Stimulated activated CD4-positive, alpha-beta T cell treated with anti-CD3 and anti-CD28 coated beads, Interleukin-15, amount 100 ng/mL, for 24 hours (primary cell): Measurements from ENCODE around the gene STK32C.

Experiments used
- DNase-seq: peaks from one replicate; pipeline ENCODE4 v3.0.0-alpha.2; 2020

STK32C gene

DNA sequence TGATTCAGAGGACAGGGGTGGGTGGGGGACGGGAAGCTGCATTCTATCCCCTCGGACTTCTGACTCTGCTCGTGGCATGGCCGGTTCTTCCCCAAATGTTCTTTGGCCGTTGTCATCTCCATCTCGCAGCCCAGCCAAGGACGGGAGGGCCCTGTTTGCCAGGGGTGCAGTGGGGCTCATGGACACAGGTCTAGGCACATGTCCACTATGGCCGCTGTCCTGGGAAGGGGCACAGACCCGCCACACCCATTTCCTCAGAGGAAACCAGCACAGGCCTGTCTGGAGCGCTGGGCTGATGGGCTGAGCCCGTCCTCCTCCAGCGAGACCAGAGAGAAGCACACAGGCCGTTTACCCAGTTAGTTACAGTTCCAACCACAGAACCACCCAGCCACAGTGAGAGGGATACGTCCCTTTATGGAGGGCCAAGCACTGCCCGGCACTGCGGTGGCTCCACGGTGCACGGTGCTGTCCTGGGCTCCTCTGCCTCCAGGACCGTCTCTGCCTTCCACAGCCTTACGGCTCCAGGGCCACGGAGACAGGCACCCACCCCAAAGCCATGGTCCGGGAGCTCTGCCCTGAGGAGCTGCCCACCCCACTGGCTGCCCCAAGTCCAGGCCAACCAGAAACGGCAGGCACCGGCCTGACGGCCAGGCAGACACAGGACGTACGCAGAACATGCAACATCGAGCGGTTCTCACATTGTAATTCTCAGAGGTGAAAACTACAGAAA lies 100.8 kb downstream of the STK32C start:
- DNase-seq: no peak

DNA sequence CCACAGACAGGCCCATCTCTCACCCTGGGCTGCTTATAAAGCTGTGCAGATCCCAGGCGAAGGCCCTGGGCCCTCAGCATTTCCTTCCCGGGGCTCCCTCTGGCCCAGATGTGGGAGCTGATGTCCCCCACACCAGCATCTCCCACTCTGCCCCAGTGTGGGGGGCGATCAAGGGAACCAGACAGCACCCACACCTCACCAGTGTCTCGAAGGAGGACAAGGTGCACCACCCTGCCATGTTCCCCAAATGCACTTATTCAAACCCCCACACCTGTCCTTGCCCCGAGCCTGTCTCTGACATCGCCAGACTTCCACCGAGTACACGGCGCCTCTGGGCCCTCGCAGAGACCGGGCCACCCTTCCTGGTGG lies 101.4 kb downstream of the STK32C start:
- no peak for DNase-seq

DNA sequence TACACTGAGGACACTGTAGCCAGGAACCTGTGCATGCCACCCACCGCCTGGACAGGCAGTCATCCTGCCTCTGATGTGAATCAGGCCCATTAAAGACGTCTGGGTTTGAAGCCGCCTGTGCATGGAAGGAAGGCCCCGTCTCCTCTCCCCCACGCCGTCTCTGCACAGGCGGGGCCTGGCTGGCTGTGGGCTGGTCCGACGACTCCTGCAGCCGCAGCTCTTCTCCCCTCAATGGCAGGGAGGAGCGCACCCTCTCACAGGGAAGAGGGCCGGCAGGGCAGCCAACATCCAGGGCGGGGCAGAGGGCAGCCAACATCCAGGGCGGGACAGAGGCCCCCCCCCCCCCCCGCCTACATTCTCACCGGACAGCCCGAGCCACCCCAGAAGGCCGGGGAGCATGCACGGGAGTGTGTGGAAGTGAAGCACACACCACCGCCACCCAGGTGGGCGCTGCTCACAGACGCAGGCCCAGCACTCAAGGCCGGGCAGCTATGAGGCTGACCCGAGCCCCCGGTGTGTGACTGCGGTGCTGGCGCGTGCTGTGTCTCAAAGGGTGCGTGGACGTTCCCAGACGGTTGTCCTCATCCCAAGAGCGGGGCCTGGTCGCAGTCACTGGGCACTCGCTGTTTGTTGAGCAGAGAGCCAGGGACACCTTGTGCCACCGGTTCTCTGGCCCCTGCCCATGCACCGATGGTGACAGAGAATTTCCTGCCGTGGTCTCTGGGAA lies 101.9 kb downstream of the STK32C start:
- no peak for DNase-seq

DNA sequence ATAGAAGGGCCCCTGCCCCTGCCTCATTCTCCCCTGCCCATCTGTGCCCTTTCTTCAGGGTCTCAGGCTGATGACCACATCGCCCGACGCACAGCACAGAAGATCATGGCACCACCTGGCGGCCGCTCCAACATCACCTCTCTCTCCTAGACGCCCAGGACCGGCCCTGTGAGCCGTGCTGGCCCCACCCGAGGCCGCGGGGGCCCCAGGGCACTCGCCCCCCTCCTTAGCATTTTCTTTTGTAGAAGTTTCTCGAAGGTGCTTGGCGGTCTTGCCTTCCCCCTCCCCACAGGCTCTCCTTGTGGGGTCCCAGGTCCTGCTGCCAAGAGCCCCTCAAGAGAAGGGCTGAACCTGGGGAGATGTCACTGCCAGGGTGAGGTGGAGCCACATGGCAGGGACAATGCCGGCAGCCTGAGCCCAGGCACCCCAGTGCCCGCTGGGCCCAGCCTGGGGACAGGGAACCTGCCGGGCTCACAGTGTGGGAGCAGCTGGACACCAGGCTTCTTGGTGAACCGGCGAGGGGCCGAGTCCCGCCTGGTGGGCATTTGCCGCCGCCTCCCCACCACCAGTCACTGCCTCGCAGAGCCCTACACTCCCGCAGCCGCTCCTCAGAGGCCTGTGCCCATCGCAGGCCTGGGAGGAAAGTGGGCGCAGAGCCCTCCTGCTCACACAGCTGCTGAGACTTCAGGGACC lies 102.8 kb downstream of the STK32C start:
- no peak for DNase-seq

DNA sequence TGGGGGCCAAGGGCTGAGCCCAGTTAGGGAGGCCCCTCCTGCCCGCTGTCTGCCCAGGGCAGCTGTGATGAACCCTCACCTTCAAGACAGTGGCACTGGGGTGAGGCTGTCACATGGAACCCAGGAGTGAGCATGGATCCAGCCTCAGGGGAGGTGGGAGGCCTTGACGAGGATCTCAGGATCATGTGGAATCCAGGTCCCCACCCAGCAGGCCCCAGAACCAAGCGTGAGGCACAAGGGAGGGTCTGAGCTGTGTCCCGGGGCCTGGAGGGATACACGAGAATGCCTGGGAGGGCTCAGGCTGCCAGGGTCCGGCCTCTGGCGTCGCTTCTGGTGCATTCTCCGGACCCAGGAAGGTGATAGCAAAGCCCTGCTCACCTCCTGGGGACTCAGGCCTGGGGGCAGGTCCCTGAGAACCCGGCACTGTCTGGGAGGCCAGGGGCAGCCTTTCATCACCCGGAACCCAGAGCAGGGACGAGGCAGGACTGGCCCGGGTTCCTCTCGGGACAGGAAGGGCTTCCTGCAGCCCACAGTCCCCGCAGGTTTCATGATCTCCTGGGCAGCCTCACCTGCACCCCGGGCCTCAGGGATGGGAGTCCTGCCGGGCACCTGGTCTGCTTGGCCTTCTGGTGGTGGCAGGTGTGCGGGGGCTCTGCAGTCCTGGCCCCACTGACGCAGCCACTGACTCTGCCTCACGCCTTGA lies 103.5 kb downstream of the STK32C start:
- DNase-seq: no peak

DNA sequence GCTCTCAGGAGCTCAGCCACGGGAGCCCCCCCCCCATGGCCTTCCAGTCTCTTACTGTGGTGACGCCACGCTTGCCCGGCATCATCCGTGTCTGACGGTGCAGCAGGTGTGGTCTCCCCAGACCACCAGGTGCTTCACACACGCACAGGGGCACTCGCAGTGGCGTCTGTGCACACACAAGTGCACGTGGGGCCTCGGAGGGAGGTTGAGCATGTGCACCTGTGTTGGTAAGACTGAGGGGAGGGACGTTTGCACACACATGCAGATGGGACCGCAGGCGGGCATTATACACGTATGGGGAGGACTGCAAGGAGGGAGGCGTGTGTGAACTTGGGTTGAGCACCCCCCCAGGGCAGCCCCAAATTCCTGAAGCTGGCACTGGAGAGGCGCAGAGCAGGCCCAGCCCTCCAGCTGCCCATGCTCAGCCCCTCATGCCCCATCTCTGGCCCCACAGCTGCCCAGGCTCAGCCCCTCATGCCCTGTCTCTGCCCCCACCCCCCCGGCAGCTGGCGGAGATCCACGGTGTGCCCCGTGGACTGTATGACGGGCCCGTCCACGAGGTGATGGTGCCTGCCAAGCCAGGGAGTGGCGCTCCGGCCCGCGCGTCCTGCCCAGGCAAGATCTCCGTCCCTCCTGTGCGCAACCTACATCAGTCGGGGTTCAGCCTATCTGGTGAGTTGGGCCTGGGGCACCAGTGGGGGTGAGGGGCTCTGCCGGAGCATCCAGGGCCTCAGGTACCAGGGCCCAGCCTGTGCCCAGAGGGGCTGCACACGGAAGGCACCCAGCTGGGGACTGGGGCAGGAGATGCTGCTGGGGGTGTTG lies 104.3 kb downstream of the STK32C start:
- no peak for DNase-seq

DNA sequence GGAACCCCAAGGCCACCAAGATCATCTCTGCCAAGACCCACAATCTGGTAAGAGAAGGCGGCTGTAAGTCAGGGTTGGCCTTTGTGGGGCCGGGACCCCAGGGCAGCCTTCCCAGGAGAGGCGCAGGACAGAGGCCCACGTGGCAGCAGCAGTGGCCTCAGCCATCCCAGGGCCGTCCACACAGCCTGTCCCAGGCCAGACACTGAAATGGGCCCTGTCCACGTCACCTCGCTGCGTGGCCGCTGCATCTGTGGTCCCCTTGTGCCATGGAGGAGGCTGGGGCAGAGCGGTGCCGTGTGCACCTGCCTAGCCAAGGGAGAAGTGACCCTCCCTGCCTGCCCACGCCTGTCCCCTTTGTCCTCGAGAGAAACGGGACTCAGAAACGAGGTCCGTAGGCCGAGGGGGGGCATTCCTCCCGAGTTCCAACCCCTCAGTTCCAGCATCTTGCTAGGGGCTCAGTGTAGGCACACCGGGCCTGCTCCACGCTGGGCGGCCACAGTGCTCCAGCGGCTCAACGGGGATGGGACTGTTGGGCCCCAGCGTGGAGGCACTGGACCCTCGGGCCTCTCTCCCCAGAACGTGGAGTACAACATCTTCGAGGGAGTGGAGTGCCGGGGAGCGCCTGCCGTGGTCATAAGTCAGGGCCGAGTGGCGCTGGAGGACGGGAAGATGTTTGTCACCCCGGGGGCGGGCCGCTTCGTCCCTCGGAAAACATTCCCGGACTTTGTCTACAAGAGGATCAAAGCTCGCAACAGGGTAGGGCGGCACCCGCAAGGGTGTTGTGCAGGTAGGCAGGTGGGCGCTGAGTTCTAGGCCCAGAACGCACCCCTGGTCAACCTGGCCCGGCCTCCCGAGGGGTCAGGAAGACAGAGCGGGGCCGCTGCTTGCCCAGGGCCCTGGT lies 105.4 kb downstream of the STK32C start:
- no peak for DNase-seq

DNA sequence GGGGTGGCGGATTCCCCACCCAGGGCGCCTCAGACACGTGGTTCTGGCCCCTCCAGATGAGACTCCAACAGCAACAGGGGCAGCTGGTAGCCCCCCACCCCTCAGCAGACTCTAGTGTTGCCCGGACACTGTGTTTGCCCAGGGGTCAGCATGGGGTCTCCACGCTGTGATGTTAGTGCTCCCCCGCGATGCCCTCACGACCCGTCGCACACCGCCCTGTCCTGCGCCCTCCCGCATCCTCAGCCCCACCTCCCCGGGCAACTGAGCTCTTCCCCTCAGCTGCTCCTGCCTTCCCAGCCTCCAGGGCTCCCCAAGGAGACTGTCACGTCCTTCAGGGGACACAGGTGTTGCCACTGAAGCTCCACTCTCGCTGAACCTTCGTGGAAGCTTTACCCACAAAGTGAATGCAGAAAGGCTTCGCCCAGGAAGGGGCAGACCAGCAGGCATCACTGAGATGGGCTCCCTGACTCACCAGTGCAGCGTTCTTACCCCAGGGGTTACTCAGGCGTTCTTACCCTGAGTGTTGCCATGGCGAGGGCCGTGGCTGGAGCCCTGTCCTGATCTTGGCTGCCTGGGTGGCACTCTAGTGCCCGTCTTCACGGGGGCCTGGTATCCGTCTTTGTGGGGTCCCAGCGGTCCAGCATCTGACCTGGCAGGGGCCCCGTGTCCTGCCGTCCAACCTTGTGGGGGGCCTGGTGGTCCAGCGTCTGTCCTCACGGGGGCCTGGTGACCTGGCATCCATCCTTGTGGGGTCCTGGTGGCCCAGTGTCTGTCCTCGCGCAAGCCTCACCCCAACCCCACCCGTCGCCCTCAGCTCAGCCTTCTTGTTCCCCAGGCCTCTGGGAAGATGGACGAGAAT lies 106.4 kb downstream of the STK32C start:
- DNase-seq: no peak

DNA sequence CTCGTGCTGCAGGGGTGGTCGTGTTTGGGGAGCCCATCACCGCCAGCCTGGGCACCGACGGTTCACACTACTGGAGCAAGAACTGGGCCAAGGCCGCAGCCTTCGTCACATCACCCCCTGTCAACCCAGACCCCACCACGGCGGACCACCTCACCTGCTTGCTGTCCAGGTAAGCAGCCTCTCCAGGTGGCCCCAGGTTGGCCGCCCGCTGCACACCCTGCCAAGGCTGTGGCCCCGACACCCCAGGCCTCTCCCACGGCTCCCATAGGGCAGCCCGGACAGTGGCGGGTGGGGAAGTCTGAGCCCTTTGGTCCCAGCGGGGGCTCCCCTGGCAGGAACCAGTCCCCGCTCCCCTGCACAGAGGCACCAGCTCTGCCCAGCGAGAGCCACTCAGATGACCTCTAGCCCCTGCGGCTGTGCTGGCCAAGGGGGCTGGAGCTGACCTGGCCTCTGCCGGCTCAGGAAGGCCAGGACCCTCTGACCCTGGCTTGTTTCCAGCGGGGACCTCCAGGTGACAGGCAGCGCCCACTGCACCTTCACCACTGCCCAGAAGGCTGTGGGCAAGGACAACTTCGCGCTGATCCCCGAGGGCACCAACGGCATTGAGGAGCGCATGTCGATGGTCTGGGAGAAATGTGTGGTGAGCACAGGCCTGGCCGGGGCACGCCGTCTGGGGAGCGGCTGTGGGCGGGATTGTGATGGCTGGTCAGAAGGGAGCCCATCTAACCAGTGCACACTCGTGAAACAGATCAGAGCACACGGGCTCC lies 107.2 kb downstream of the STK32C start:
- no peak for DNase-seq

DNA sequence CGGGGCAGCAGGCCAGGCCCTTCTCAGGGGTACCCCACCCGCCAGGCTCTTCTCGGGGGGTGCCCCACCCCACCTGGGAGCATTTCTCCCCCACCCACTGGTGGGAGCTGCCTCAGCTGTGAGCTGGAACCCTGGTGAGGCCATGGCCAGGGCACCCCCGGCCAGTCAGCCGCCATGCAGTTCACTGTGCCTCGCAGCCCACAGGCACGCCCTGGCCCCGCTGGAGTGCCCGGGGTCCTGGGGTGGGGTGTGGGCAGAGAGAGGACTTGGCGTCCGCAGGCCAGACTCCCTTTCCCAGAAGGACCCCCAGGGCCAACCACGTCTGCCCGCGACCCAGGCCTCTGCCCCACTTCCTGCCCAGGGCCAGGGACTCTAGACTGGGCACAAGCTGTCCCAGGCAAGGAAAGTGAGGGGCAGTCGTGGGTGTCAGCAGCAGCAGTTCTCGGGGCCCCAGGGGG lies 107.9 kb downstream of the STK32C start:
- DNase-seq: no peak

DNA sequence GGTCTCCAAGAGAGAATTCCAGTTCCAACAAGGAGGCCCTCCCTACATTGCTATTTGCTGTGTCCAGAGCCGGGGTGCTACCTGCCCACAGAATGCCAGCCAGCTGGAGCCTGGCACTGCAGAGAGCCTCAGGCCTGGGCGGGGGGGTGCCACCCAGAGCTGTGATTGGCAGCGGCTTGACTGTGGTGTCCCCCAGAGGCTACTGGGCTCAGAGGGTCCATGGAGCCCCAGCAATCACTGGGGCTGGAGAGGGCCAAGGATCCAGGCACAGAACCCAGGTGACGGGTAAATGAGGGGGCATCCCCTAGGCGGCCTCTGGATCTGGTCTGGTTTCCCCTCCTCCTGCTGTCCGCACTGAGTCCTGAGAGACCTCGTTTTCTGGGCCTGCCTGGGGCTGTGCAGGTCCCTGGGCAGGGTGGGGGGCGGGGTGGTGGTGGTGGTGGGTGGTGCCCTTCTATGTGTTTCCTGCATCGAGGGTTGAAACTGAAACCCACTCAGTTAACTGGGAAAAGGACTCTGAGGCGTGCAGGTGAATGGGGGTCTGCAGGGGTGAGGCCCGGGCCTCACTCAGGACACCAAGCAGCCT lies 108.4 kb downstream of the STK32C start:
- DNase-seq: no peak

DNA sequence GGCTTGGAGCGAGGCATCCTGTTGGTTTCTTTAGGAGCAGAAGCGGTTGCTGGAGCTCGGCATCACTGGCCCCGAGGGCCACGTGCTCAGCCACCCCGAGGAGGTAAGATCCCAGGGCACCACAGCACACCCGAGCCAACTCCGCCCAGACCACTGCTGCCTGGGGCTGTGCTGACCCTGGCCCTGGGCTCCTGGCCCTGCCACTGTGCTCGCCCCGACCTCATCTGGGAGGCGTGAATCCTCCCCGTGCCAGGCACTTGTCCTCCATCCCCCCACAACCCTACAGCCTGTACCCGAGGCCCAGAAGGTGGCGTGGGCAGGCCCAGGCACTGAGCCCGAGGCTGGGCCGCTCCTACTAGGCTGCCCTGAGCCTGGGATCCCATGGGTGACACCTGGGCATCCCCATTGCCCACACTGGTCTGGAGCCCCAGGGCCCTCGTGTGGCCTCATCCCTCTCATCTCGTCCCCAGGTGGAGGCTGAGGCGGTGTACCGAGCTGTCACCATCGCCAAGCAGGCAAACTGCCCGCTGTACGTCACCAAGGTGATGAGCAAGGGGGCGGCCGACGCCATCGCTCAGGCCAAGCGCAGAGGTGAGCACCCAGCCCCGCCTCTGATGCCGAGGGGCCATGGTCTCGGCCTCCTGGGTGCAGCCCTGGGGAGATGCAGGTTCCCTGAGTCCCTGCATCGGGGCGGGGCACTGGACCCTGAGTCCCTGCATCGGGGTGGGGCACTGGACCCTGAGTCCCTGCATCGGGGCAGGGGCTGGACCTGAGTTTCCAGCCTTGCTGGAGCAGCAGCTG lies 109.2 kb downstream of the STK32C start:
- DNase-seq: no peak

DNA sequence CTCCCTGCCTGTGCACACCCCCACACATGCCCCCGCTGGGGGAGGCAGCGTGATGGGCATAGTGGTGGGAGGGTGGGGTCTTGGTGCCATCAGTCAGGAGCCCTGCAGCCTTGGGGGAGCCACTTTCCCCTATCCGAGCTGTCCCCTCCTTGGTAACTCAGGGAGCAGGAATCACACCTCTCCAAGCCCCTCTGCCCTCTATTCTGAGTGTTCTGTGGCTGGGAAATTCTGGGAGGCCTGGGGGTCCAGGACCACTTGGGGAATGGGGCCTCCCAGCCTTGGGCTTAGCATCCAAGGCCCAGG lies 109.7 kb downstream of the STK32C start:
- no peak for DNase-seq

DNA sequence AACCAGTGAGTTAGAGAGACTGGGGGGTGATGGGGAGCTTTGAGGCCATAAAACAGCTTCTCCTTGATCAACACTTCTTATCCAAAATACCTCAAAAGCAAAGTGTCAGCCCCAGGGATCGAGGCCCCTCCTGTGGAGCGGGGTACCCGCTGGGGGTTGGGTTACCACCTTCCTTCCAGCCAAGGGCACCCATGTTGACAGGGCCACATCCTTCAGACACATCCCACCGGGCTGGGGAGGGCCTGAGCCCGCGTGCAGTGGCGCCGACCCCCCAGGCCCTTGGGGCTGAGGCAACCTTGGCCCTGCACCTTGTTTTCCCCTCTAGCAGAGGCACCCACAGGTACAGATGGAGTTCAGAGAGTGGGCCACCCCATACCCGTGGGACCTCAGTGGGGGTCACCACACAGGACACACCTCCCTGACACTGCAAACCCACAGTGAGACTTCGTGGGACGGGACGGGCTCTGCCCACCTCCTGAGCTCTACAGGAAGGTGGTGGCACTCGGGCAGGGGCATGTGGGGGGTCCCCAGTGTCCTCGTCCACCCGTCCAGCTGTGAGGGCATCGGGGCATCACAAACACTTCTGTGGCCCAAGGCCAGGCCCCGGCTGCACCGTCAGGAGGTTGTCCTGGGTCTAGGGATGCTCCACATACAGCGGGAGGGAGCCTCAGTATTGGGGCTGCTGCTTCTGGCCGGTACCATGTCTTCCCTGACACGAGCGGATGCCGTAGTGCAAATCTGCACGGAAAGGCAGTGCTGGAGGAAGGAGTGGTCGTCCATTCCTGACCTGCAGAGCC lies 110.3 kb downstream of the STK32C start:
- DNase-seq: no peak

DNA sequence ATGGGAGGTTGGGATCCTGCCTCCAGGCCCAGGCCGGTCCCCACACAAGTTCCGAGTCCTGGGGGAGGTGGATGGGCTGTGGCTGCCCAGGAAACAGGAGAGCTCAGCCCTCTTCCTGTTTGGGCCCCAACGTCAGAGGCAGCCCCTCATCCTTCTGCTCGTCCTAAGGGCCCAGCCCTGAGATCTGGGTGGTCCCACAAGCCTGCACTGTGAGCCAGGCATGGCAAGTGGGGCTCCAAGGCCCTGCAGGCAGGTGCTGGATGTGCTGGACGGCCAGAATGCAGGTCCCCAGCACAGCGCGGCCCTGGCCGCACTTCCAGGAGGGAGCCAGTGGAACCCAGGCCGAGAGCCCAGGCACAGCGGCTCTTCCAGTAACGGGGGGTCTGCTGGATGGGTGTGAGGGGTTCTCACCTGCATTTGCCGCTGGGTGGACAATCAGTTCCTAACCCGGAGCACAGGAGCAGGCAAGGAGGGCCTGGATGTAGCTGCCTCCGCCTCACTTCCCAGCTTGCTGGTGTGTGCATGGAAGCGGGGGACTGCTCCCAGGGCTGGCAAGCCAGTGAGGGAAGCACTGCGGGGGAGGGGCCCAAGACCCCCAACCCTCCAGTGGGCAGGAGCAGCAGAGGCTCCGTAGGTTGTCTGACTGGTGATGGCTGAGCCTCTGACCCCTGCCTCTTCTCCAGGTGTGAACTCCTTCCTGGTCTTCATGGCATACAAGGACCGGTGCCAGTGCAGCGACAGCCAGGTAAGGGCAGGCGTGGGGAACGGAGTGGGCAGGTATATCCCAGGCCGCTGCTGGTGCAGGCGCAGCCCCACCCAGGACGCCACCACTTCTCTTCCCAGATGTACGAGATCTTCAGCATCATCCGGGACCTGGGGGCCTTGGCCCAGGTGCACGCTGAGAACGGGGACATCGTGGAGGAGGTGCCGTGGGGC lies 111.3 kb downstream of the STK32C start:
- DNase-seq: no peak

DNA sequence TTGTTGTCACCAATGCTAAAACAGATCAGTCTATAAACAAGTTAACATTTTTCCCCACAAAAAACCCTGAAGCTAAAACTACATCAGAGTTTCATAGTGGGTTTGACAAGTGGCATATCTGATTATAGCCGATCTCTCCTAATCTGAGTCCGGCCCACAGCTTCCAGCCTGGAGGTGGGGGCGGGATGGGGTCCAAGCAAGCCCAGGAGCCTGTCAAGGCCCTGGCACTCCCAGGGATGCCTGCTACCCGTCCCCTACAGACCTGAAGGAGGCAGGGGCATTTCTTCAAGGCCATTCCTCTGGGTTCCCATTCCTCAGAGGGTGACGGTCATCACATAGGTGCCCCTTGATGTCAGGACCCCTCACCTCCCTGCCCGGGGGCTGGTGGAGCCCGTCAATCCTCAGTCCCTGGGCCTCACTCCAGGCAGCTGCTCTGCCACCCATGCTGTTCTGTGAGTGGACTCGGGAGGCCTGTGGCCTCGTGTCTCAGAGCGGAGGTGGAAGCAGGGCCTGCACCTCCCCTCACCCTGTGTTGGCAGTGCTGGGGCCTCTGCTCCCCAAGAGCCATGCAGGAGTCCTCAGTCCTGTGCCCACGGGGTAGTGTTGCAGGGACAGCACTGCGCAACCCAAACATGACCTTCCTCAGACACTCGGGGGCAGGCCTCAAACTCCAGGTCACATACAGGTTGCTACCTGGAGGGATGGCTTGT lies 112.2 kb downstream of the STK32C start:
- no peak for DNase-seq
